Stimulated activated CD4-positive, alpha-beta T cell treated with anti-CD3 and anti-CD28 coated beads, Interleukin-2, amount 100 ng/mL, for 24 hours (primary cell): ENCODE data around the gene NR2C1.
A peak's percentile ranks its signal among the peaks of the same experiment; 100 is the strongest.
"Not testable (repeated sequence)": the region's sequence is repeated elsewhere in the genome, so short reads cannot be mapped to it uniquely, and the experiment has no call there.

ENCODE experiments used
- DNase-seq, 2 donors: peaks; one replicate each; pipeline ENCODE4 v3.0.0-alpha.2; 2020

NR2C1 gene

DNA sequence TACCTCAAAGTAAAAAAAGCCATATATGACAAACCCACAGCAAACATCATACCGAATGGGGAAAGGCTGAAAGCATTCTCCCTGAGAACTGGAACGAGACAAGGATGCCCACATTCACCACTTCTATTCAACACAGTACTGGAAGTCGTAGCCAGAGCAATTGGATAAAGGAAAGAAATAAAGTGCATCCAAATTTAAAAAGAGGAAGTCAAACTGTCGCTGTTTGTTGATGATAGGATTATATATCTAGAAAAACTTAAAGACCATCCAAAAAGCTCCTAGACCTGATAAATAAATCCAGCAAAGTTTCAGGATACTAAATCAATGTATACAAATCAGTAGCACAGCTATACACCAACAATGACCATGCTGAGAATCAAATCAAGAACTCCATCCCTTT lies 75.1 kb downstream of the NR2C1 start:
- no peak for DNase-seq

DNA sequence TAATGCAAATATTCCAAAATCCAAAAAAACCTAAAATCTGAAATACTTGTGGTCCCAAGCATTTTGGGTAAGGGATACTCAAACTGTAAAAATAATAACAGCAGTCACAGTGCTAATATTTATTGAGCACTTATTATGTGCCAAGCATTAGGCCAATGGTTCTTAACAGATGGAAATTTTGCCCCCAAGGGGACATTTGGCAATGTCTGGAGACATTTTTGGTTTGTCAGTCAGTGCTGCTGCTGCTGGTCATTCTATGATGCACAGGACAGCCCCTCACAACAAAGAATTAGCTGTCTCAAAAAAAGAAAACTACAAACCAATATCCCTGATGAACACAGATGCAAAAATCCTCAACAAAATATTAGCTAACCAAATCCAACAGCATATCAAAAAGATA lies 75.7 kb downstream of the NR2C1 start:
- no peak for DNase-seq

- DNase-seq: no peak
These were observed 76.4 kb downstream of the NR2C1 start for GRCh38 chr12:94997061-94997460.

DNA sequence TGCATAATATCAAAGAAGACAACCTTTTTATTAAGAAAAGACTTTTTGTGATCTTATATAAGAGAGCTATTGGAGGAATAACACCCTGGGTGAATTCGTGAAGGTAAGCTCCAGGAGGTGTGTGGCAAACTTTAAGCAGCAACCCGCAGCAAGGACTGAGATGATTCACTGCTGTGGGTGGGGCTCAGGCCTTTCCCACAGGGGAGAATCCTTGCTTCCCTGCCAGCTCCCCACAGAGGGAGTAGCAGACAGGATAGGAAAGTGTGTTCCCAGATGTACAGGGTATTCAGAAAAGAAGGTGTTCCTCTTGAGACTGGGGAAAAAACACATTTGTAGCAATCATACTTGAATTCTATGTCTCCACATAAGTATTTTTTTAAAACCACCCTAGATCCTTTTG lies 79.1 kb downstream of the NR2C1 start:
- no peak for DNase-seq

DNA sequence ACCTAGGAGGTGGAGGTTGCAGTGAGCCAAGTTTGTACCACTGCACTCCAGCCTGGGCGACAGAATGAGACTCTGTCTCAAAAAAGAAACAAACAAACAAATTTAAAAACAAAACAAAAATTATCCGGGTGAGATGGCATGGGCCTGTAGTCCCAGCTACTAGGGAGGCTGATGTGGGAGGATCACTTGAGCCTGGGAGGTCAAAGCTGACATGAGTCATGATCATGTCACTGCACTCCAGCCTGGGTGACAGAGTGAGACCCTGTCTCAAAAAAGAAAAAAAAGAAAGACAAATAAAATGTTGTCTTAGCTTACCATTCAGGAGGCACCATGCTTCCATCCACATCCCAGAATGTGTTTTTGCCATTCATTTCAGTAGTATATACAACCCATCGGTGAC lies 79.6 kb downstream of the NR2C1 start:
- DNase-seq: not testable (repeated sequence)

- DNase-seq: peak in 1 of 2 donors; percentile 8
These were observed 83.2 kb downstream of the NR2C1 start for GRCh38 chr12:94990222-94990621.

DNA sequence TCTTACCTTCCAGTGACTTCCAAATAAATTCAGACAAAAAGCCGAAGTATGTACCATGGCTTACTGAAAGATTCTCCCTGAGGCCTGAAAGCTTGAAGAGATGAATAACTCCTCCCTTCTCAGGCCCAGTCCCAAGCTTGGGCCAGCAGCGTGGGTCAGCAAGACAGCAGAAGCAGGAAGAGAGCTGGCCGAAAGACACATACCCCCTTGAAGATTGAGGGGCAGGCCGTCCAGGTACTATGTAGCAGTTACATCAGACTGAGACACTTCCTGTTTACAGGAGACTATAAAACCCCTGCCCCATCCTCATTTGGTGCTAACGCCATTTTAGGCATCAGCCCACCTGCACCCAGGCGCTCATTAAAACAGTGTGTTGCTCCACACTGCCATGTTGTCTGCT lies 84.9 kb downstream of the NR2C1 start:
- DNase-seq: no peak

GRCh38 chr12:94987801-94988200 lies 85.6 kb downstream of the NR2C1 start:
- DNase-seq: no peak

DNA sequence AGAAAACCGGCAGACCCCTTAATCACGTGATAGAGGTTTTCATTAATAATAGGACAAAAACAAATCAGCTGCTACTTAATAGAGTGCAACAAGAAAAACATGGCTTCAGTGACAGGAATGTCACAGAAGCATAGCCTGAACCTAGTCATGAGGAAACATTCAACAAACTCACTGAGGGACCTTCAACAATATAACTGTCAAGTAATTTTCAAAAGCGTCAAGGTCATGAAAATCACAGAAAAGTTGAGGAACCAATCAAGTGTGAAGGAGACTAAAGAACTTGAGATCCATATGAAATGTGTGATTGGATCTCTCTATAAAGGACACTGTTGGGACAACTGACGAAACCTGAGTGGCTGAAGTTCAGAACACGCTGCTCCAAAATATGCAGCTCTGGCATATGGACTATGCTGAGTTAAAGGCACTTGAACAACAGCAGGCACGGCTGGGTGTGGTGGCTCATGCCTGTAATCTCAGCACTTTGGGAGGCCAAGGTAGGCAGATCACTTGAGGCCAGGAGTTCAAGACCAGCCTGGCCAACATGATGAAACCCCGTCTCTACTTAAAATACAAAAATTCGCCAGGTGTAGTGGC lies 86.2 kb downstream of the NR2C1 start:
- DNase-seq: no peak

- not testable (repeated sequence) for DNase-seq
These were observed 88.3 kb downstream of the NR2C1 start for GRCh38 chr12:94985099-94985498.

GRCh38 chr12:94983321-94983720 lies 90.1 kb downstream of the NR2C1 start:
- no peak for DNase-seq

GRCh38 chr12:94982456-94982855 lies 91.0 kb downstream of the NR2C1 start:
- DNase-seq: no peak

DNA sequence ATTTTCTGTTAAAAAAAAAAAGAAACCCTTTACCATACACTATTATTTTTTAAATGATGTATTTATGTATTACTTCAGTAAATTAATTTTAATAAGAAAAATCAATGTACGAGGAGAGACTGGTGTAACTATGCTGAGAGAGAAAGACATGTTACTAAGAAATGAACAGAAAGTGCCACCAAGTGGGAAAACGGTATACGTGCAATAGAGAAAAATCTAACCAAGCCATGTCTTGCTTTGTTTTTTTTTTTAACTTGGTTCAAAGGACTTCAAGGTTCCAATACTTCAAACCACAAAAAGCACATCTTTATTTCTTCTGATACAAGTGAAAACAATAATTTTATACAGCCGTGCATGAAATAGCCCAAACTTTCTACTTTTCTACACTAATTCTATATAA lies 92.8 kb downstream of the NR2C1 start:
- no peak for DNase-seq

GRCh38 chr12:94979941-94980340 lies 93.5 kb downstream of the NR2C1 start:
- no peak for DNase-seq

- DNase-seq: no peak
These were observed 95.5 kb downstream of the NR2C1 start for GRCh38 chr12:94977766-94978468.

DNA sequence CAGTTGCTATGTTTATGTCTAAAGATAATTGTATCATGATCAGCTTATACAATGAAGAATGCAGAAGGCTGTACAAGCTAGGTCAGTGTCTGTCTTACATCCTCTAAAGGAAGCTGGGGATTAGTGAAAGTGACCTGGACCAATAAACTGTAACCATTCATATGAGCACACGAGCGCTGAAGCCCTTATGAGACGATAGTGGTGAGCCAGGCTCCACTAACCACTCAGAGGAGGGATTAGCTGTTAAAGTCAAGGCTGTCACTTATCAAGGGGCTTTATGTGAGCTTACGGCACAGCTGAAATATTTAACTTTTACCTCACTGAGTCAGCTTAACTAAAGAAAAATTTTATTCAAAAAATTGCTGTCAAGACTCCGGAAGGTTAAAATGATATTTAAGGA lies 100.2 kb downstream of the NR2C1 start:
- no peak for DNase-seq

DNA sequence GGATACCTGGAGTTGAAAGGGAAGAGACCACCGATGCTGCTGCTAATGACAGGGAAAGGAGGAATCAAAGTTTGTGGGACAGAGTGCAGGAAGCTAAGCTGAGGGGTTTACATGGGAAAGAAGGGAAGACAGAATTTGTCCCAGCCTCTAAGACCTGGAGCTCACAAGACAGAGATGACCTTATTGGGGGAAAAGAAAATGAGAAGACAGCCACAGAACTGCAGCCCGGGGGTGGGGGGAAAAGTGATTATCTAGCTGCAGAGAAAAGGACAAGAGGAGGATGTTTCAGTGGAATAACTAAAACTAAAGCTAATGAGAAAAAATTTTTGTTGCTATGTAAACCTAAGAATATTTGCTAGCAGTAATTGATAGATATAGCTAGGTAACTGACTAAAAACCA lies 100.6 kb downstream of the NR2C1 start:
- DNase-seq: no peak

GRCh38 chr12:94971923-94972322 lies 101.5 kb downstream of the NR2C1 start:
- DNase-seq: no peak

- DNase-seq: no peak
These were observed 102.9 kb downstream of the NR2C1 start for GRCh38 chr12:94970560-94970959.
